OCI-LY3 (cell line): ENCODE data around the gene GSG1L.

Source experiments
- H2AFZ ChIP-seq: fragments of 200-600, 300-600 bp; shearing (Covaris generic); 2 replicates; pipeline ENCODE4 v1.6.0; 2014; ENCODE audit warnings: antibody characterized with exemption, low read depth, low read length
- H3K27ac ChIP-seq: fragments of 200-600, 300-600 bp; sonication (generic); 2 replicates; pipeline ENCODE4 v1.5.1; 2014; ENCODE audit warnings: mild to moderate bottlenecking, low read length, moderate library complexity, mixed read lengths
- H3K27me3 ChIP-seq: fragments of 200-600, 300-600 bp; sonication (generic); 2 replicates; pipeline ENCODE4 v1.6.1; 2014; ENCODE audit warnings: low read depth, low read length, mixed read lengths
- H3K36me3 ChIP-seq: fragments of 200-600, 300-600 bp; sonication (generic); replicated peaks from 2 replicates; pipeline ENCODE3; 2014; ENCODE audit warnings: low read depth, low read length, mixed read lengths
- H3K4me1 ChIP-seq: fragments of 300-600, 200-600 bp; sonication (generic); 2 replicates; pipeline ENCODE4 v1.6.1; 2014; ENCODE audit warnings: low read length, mixed read lengths
- H3K4me2 ChIP-seq: fragments of 200-600, 300-600 bp; sonication (generic); 2 replicates; pipeline ENCODE4 v1.6.1; 2014; ENCODE audit warnings: low read length, mixed read lengths
- H3K4me3 ChIP-seq: fragments of 300-600, 200-600 bp; sonication (generic); 2 replicates; pipeline ENCODE4 v1.5.1; 2014; ENCODE audit warnings: antibody characterized with exemption, mild to moderate bottlenecking, low read length, moderate library complexity
- H3K79me2 ChIP-seq: fragments of 300-600, 200-600 bp; shearing (Covaris generic); 2 replicates; pipeline ENCODE4 v1.6.1; 2014; ENCODE audit warnings: mild to moderate bottlenecking, low read length, mixed read lengths
- H3K9ac ChIP-seq: fragments of 300-600, 200-600 bp; shearing (Covaris generic); 2 replicates; pipeline ENCODE4 v1.6.0; 2014; ENCODE audit warnings: mild to moderate bottlenecking, low read length, moderate library complexity
- H3K9me3 ChIP-seq: fragments of 200-600, 300-600 bp; shearing (Covaris generic); 2 replicates; pipeline ENCODE4 v1.6.1; 2014; ENCODE audit warnings: low read length, mixed read lengths; ENCODE audit not compliant: insufficient read depth
- H4K20me1 ChIP-seq: fragments of 200-600, 300-600 bp; sonication (generic); 2 replicates; pipeline ENCODE4 v1.6.1; 2016; ENCODE audit warnings: low read length, mixed read lengths; ENCODE audit not compliant: insufficient read depth
- CTCF ChIP-seq: fragments of 200-600, 300-600 bp; sonication (generic); IDR thresholded peaks from 2 replicates; pipeline ENCODE4 v1.5.1; 2014; ENCODE audit warnings: antibody characterized with exemption, low read length, low read depth
- EZH2phosphoT487 ChIP-seq: fragments of 200-600 bp; shearing (Covaris generic); IDR thresholded peaks from 2 replicates; pipeline ENCODE4 v1.6.1; 2018; ENCODE audit warnings: antibody characterized with exemption, mixed run types, low read depth

GSG1L gene

DNA sequence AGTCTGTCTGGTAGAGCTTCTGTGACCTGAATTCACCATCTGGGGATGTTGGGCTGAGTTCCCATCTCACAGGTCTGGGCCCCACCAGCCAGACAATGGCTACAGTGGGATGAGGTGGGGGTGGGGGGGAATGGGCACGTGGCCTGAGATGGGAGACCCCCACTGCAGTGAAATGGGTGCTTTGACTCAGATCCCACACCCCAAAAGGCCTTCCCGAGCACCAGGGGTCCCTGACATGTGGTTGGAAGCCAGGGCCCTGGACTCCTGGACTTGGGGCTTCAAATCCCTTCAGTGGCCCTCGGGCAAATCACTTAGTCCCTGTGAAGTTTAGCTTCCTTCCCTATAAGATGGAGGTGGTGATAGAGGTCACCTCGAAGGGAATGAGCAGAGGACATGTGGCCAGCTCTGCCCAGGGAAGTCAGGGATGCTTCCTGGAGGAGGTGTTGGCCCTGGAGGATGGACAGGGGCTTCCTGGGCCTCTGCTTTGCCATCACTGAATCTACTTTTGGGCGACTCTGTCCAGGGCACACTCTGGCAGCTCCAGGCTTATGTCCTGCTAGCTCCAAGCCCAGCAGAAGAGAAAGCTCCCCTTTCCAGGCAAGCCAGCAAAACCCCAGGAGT is 295.4 kb downstream of the GSG1L start:
- no peaks in the 10 kb centered on the region for H4K20me1 ChIP-seq
- no peak overlapping the region for H3K9ac ChIP-seq
- no peak for TF ChIP-seq CTCF
- no peak for TF ChIP-seq EZH2phosphoT487
- H3K27me3 ChIP-seq, result no peaks in the 10 kb centered on the region
- H3K79me2 ChIP-seq, result no peaks in the 10 kb centered on the region
- H3K4me2 ChIP-seq, result no peak overlapping the region
- H3K9me3 ChIP-seq, result no peaks in the 10 kb centered on the region
- H3K36me3 ChIP-seq, result no peaks in the 10 kb centered on the region
- no peak overlapping the region for H2AFZ ChIP-seq
- H3K27ac ChIP-seq, result no peak overlapping the region
- no peak overlapping the region for H3K4me3 ChIP-seq
- H3K4me1 ChIP-seq, result no peaks in the 10 kb centered on the region

GRCh38 chr16:27767081-27767480 is 296.4 kb downstream of the GSG1L start:
- Histone ChIP-seq H3K27ac (no peak overlapping the region), H3K27me3 (no peaks in the 10 kb centered on the region), H3K79me2 (no peaks in the 10 kb centered on the region), H3K9me3 (no peaks in the 10 kb centered on the region), H3K9ac (no peak overlapping the region), H3K4me3 (no peak overlapping the region), H2AFZ (no peak overlapping the region), H3K36me3 (no peaks in the 10 kb centered on the region), H3K4me1 (no peaks in the 10 kb centered on the region), H4K20me1 (no peaks in the 10 kb centered on the region), H3K4me2 (no peak overlapping the region)
- TF ChIP-seq EZH2phosphoT487 (no peak), CTCF (no peak)

DNA sequence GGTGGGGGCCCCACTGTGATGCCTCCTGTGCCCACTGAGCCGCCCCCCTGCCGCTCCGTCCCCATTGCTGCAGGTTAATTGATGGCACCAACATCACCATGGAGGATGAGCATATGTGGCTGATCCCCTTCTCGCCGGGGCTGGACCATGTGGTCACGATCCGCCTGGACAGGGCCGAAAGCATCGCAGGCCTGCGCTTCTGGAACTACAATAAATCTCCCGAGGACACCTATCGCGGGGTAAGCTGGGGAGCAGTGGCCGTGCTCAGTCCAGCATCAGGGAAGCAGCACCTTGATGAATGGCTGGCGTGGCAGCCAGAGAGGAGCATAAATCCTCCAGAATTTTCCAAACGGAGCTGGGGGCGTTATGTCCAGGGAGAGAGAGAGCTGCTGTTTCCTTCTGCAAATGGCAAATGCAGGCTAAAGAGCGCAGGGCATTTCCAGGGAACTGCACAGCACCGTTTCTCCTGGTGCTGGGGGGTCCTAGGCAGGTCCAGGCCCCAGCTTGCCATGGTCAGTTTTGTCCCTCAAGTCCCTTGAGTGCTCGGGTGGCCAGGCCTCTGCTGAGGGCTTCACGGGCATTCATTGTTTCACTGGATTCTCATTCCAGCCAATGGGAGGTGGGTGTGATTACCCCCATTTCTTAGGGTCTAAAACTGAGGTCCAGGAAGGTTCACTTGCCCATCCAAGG is 297.1 kb downstream of the GSG1L start:
- H3K27me3 ChIP-seq, result no peaks in the 10 kb centered on the region
- H3K4me1 ChIP-seq, result no peaks in the 10 kb centered on the region
- H3K36me3 ChIP-seq, result no peaks in the 10 kb centered on the region
- no peak overlapping the region for H3K27ac ChIP-seq
- no peaks in the 10 kb centered on the region for H3K9me3 ChIP-seq
- H3K4me2 ChIP-seq, result no peak overlapping the region
- H2AFZ ChIP-seq, result no peak overlapping the region
- no peak for TF ChIP-seq CTCF
- no peak for TF ChIP-seq EZH2phosphoT487
- H4K20me1 ChIP-seq, result no peaks in the 10 kb centered on the region
- H3K9ac ChIP-seq, result no peak overlapping the region
- no peak overlapping the region for H3K4me3 ChIP-seq
- no peaks in the 10 kb centered on the region for H3K79me2 ChIP-seq

DNA sequence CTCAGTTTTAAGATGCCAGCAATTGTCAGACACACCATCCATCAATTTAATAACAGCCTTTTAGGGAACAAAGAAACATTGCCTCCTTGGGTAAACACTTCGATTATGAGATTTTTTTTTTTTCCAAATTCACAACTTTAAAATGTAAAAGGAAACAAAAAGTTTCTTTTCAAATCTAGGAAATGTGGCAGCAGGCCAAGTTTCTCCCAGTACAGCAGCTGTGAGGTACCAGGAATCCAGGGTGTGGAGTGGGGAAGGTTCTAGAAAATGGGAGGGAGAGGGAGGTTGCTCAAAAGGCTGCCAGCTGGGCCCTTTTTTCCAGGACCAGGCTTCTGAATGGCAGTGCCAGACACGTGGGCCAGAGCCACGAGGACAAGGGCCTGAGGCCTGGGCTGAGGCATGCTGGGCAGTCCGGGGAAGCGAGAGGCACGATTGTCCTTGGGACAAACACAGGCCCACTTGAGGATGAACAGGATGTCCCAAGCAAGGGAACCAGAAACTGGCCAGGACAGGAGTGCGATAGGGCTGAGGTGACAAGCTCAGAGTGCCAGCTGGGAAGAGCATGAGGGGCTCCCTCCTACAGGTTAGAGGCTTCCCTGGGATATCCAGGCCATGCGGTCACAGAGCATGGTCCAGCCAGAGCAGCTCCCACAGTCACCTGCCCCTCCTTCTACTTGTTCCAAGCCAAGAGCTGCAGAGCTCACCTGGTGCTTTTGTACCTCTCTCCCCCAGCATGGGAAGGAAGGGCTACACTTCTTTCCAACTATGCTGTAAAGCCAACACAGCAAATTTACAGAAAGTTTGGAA is 298.4 kb downstream of the GSG1L start:
- no peak overlapping the region for H3K4me3 ChIP-seq
- H3K27me3 ChIP-seq, result no peaks in the 10 kb centered on the region
- H3K27ac ChIP-seq, result no peak overlapping the region
- H3K4me2 ChIP-seq, result no peak overlapping the region
- no peak overlapping the region for H2AFZ ChIP-seq
- H3K36me3 ChIP-seq, result no peaks in the 10 kb centered on the region
- H3K4me1 ChIP-seq, result no peaks in the 10 kb centered on the region
- H3K79me2 ChIP-seq, result no peaks in the 10 kb centered on the region
- H3K9ac ChIP-seq, result no peak overlapping the region
- TF ChIP-seq EZH2phosphoT487, result no peak
- TF ChIP-seq CTCF, result no peak
- H4K20me1 ChIP-seq, result no peaks in the 10 kb centered on the region
- H3K9me3 ChIP-seq, result no peaks in the 10 kb centered on the region
